ENCODE results near the gene SUCLA2.

The SUCLA2 gene

GRCh38 chr13:47898080-47898479 is 103.0 kb downstream of the SUCLA2 start:
- no peak for DNase-seq

- DNase-seq = no peak
Observed at GRCh38 chr13:47897411-47898050, 103.5 kb downstream of the SUCLA2 start.

DNA sequence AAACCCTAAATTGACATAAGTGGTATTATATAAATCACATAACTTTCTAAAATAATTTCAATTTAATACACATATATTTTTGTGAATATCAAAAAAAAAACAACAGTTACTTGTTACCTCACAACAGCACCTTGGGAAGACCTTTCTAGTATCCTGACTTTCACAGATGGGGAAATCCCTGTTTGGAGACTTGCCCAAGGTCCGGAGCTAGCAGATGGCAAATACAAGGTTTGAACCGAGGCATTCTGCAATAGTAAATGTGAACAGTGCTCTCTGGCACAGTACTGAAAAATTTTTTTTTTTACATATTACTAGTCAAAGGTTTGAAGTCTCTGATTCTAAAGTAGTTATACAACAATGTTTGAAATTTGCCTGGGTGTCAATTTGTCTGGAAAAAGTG is 104.5 kb downstream of the SUCLA2 start:
- DNase-seq = peak; percentile 41

- no peak for DNase-seq
Observed at GRCh38 chr13:47896111-47896510, 105.0 kb downstream of the SUCLA2 start.

DNA sequence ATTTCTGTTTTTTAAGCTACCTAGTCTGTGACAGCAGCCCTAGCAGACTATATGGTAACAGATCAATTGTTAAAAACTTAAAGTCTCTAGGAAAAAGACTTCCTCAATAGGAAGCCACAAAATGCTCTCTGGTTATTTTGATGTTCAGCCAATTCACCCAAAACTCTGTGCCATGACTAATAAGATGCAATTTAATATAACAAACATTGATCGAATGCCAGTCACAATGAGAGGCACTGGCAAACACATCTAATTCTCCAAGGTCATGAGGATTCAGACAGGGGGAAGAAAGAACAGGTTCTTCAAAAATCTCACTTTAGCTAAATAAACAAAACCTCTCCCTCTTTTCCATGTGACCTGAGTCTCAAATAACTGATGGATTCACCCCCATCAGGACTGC is 107.5 kb downstream of the SUCLA2 start:
- DNase-seq = no peak
